GM20431 (cell line): Measurements from ENCODE around the gene LRRN4CL.
"Not testable (repeated sequence)": the region's sequence is repeated elsewhere in the genome, so short reads cannot be mapped to it uniquely, and the experiment has no call there.

Experiments used
- in situ Hi-C: fragments of 300-500 bp; cut with MseI, MboI; formaldehyde crosslinking; loops from one replicate; pipeline ENCODE4 v1.15.0; 2020; ENCODE audit warnings: low sequenced_read_pairs; ENCODE audit not compliant: unreplicated experiment

LRRN4CL gene

GRCh38 chr11:62678770-62679696, 10.3 kb downstream of the LRRN4CL start, which contains the start of gene UBXN1:
Gene UBXN1 (minus strand): TSS chr11:62679073. CDS start chr11:62678923, 150 bp downstream.
- in situ Hi-C loops = no loop called here

DNA sequence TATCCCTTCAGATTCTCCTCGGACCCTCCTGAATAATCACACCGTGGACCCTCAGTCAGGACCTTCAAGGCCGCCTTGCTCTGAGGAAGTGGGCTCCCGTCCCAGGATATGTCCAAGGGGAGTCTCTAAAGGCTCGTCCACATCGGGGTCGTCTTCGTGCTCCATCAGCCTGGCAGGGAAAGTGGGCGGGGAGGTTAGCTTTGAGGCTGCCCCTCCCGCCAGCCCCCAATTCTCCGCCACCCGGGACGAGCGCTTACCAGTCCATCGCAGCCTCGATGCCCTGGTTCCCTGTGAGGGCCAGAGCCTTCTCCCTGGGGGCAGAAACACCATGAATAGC, 10.9 kb downstream of the LRRN4CL start:
- in situ Hi-C loops = no loop called here

DNA sequence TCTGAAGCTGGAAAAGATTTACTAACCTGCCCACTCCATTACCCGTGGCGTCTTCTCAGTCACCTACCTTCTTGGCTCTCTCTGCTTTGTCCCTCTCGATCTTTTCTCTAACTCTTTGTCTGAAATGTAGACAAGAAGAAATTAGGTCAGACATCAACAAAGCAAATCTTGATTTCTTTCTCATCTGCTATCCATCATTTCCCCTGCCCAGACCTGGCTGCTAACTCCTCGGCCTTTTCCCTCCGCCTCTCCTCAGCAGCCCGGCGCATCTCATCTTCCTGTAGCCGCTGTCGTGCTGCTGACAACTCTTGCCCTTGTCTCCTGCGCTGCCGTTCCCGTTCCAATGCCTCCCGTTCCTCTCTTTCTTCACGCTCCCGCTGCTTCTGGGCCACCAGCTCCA, 11.6 kb downstream of the LRRN4CL start:
- in situ Hi-C loops = no loop called here

DNA sequence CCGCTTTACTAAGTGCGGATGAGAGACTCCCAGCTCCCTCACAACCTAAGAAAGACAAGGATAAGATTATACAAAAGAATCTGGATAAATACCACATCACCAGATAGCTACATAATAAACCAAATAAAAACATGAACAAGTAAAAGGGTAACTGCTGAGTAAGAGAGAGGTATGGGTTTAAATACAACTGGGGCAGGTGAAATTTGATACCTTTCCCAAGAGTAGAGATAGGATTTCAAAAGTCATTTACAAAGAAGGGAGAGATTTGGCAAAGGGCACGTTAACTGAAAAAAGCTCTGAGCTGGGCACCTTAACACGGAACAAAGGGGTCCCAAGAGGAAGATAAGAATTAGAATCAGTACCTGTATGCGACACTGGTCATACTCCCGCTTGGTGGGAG, 12.2 kb downstream of the LRRN4CL start:
- in situ Hi-C loops = no loop called here

- in situ Hi-C loops = no loop called here
These were observed 12.6 kb downstream of the LRRN4CL start for GRCh38 chr11:62676698-62677097.

DNA sequence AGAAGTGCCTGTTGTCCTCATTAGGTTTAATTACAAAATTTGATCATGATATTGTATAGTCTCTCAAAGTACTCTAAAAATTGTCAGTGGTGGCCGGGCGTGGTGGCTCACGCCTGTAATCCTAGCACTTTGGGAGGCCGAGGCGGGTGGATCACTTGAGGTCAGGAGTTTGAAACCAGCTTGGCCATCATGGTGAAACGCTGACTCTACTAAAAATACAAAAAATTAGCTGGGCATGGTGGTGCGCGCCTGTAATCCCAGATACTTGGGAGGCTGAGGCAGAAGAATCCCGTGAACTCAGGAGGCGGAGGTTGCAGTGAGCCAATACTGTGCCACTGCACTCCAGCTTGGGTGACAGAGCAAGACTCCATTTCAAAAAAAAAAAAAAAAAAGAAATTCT, 13.9 kb downstream of the LRRN4CL start:
- in situ Hi-C loops = not testable (repeated sequence)

- in situ Hi-C loops = no loop called here
These were observed 16.2 kb downstream of the LRRN4CL start for GRCh38 chr11:62673196-62673525.

- in situ Hi-C loops = no loop called here
These were observed 17.5 kb downstream of the LRRN4CL start, which contains the start of the genes LBHD1 and UQCC3 for GRCh38 chr11:62671608-62672389. Gene LBHD1 (minus strand): TSS chr11:62672267. CDS start chr11:62670031, 2,236 bp downstream. Gene UQCC3 (plus strand): TSS chr11:62671673. CDS start chr11:62671746, 73 bp downstream.

GRCh38 chr11:62671236-62671607, 18.1 kb downstream of the LRRN4CL start:
- in situ Hi-C loops = no loop called here

DNA sequence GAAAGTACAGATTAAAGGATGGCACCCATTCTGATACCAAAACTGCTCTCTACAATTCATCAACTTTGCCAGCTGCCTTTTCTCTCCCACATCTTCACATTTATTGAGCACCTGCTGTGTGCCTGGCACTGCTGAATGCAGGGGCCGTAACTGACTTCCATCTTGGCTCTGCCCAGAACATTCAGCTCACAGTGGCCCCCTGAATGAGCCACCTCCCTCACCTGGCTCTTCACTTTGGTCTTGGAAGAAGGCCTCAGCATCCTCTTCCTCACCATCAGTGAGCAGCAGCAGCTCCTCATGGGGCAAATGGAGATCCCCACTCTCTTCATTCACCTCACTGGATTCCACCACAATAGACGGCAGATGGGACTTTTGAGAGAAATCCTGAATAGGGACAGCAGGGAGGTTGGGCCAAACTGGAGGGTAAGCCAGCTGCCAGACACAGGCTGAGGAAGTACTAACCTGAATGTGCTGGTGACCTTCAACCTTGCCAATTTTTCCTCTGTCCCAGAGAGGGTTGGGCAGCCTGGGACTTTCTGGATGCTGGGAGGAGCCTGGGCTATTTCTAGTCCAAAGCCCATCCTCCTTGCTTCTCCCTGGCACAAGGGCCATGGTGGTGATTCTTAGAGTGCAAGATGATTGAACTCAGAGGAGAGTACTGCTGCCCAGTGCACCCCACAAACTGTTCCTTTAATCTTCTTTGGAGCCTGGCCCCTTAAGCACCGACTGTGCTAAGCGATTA, 19.7 kb downstream of the LRRN4CL start:
- in situ Hi-C loops = no loop called here

GRCh38 chr11:62667460-62667859, 21.9 kb downstream of the LRRN4CL start:
- in situ Hi-C loops = no loop called here

GRCh38 chr11:62666259-62666926, 22.9 kb downstream of the LRRN4CL start:
- in situ Hi-C loops = no loop called here

GRCh38 chr11:62665599-62666258, 23.6 kb downstream of the LRRN4CL start:
- in situ Hi-C loops = no loop called here

DNA sequence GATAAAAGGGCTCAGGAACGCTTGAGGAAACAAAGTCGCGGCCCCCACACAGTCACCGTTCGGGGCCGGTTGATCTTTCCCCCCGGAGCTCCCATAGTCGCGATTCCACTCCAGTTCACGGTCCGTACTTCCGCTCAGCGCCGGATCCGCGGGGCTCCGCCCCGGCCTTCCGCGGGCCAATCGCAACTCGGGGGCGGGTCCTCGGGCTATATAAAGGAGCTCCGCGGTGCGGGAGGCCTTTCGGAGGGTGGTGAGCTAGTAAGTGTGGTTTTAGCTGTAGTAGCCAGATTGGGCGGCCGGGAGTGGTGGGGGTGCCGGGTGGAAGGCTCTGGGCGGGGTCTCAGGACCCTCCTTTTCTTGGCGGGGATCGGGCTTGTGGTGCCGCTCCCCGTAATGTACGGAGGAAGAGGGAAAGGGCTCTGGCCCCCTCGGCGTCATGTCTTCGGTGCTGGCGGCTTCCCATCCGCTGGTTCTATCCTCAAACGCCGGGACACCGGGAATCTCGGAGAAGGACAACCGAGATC, 24.2 kb downstream of the LRRN4CL start, which contains the start of the genes C11orf98 and CSKMT:
C11orf98 (minus strand) TSS at position 136 of the 524 bp plus-strand sequence; CDS start at position 95, 41 bp downstream.
CSKMT (plus strand) TSS at position 238 of the 524 bp plus-strand sequence. CDS start 568 bp downstream, outside the sequence.
- in situ Hi-C loops = no loop called here

DNA sequence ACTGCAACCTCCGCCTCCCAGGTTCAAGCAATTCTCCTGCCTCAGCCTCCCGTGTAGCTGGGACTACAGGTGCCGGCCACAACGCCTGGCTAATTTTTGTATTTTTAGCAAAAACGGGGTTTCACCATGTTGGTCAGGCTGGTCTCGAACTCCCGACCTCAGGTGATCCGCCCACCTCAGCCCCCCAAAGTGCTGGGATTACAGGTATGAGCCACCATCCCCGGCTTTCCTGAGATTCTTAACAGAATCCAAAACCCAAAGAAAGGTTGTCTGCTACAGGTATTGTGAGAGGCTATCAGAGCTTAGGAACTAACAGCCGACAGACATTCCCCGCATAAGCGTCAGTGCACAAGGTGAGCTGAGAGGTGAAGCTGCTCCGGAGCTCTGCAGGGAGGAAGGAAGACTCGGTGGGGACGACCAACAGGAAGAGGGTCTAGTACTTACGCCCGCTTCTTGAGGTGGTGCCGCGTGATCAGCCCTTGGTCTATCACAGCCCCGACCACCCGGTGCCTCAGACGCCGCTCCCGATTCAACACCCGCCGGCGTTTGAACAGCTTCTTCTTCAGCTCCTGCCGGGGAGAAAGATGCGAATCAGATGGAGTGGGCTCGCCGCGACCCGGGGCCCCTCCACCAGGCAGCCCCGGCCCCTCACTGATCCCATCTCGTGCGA, 24.8 kb downstream of the LRRN4CL start:
- in situ Hi-C loops = no loop called here

- in situ Hi-C loops = no loop called here
These were observed 32.4 kb downstream of the LRRN4CL start for GRCh38 chr11:62656796-62657429.

GRCh38 chr11:62654297-62654696, 35.0 kb downstream of the LRRN4CL start:
- in situ Hi-C loops = no loop called here
